Keratinocyte (primary cell): ENCODE results near the gene PHKA2. TPM values are rescaled to one million over a fixed set of nuclear protein-coding genes. Genes with fewer than 3 reads are reported as not detected.
A peak's percentile ranks its signal among the peaks of the same experiment; 100 is the strongest.

Experiments used
- DNase-seq: peaks from one replicate; pipeline ENCODE4 v3.0.0-alpha.2; 2011; ENCODE audit warnings: low read depth, missing footprints, low spot score
- FAIRE-seq: peaks from 2 replicates; lab custom pipeline; 2011; peaks lifted over from hg19 to GRCh38; lab: Jason Lieb, UNC
- H2AFZ ChIP-seq: 2 replicates; pipeline ENCODE4 v1.6.0; 2012; ENCODE audit warnings: low read length, control low read depth, inconsistent platforms; ENCODE audit not compliant: control insufficient read depth
- H3K27ac ChIP-seq: 2 replicates; pipeline ENCODE4 v1.5.1; 2011; ENCODE audit warnings: low read length; ENCODE audit not compliant: control insufficient read depth, insufficient read depth
- H3K27me3 ChIP-seq: 3 replicates; pipeline ENCODE4 v1.6.0; 2011; ENCODE audit warnings: low read length; ENCODE audit not compliant: control insufficient read depth, insufficient read depth; ENCODE audit errors: extremely low read depth
- H3K36me3 ChIP-seq, 2 experiments: 2 replicates in 1 of 2; 3 replicates in 1 of 2; pipeline ENCODE4 v1.5.1; 2011; ENCODE audit warnings: low read length in 2 of 2, mild to moderate bottlenecking in 1 of 2; ENCODE audit not compliant: control insufficient read depth in 2 of 2, insufficient read depth in 2 of 2; ENCODE audit errors: extremely low read depth in 1 of 2
- H3K4me1 ChIP-seq: 3 replicates; pipeline ENCODE4 v1.5.1; 2011; ENCODE audit warnings: low read length; ENCODE audit not compliant: control insufficient read depth, insufficient read depth; ENCODE audit errors: extremely low read depth
- H3K4me2 ChIP-seq: 3 replicates; pipeline ENCODE4 v1.6.0; 2011; ENCODE audit warnings: low read depth, low read length; ENCODE audit not compliant: control insufficient read depth, insufficient read depth; ENCODE audit errors: extremely low read depth
- H3K4me3 ChIP-seq, 3 experiments: fragments of 200-600 bp in 1 of 3; sonication (generic) in 1 of 3; 2 replicates in 2 of 3; 3 replicates in 1 of 3; pipeline ENCODE4 v1.5.1; 2011 to 2016; ENCODE audit warnings: low read length in 3 of 3, mild to moderate bottlenecking in 3 of 3, control low read depth in 2 of 3, inconsistent platforms in 1 of 3, low read depth in 1 of 3, mixed read lengths in 1 of 3, mixed run types in 1 of 3, moderate library complexity in 1 of 3; ENCODE audit not compliant: control insufficient read depth in 2 of 3, insufficient read depth in 2 of 3; ENCODE audit errors: extremely low read depth in 1 of 3
- H3K79me2 ChIP-seq: 2 replicates; pipeline ENCODE4 v1.6.0; 2012; ENCODE audit warnings: low read length; ENCODE audit not compliant: control insufficient read depth, insufficient read depth
- H3K9ac ChIP-seq: 3 replicates; pipeline ENCODE4 v1.6.0; 2011; ENCODE audit warnings: low read length; ENCODE audit not compliant: control insufficient read depth, insufficient read depth; ENCODE audit errors: extremely low read depth
- H3K9me1 ChIP-seq: 3 replicates; pipeline ENCODE4 v1.6.0; 2011; ENCODE audit warnings: low read length; ENCODE audit not compliant: control insufficient read depth, insufficient read depth; ENCODE audit errors: extremely low read depth
- H3K9me3 ChIP-seq: 2 replicates; pipeline ENCODE4 v1.5.1; 2012; ENCODE audit warnings: low read depth, low read length; ENCODE audit not compliant: control insufficient read depth
- H4K20me1 ChIP-seq: 3 replicates; pipeline ENCODE4 v1.6.0; 2011; ENCODE audit warnings: low read length; ENCODE audit not compliant: control insufficient read depth, insufficient read depth; ENCODE audit errors: extremely low read depth
- EZH2 ChIP-seq: IDR thresholded peaks from one replicate; pipeline ENCODE4 v1.6.1; 2012; ENCODE audit warnings: inconsistent platforms, mild to moderate bottlenecking, low read length, moderate library complexity
- dilution Hi-C: fragments of 300-500 bp; cut with MboI; formaldehyde crosslinking; loops from one replicate; pipeline ENCODE4 v1.7.0; 2020; ENCODE audit warnings: low sequenced_read_pairs; ENCODE audit not compliant: extremely low pct_ligation_motif_present
- polyA plus RNA-seq, 5 experiments: library from polyadenylated mRNA; depleted of rRNA in 3 of 5; stranded (reverse) in 3 of 5; stranded (forward) in 1 of 5; unstranded in 1 of 5; fragments of >200 nt; gene quantifications; 1 replicate in 1 of 5; 2 replicates in 3 of 5; 3 replicates in 1 of 5; pipeline versions ENCODE4 v1.2.1 to v1.2.3, GENCODE V29; 2011 to 2012; ENCODE audit warnings: missing spikeins in 2 of 5, low read depth in 1 of 5, low replicate concordance in 1 of 5
- TF ChIP-seq, protein P1 (sequence below), 3 experiments: IDR thresholded peaks in 1 of 3; conservative IDR thresholded peaks in 1 of 3; optimal IDR thresholded peaks in 1 of 3; 2 replicates in 2 of 3; 3 replicates in 1 of 3; pipeline versions ENCODE3 to v1.5.1; 2011; ENCODE audit warnings: low read length in 3 of 3, mild to moderate bottlenecking in 3 of 3, moderate library complexity in 2 of 3, control low read depth in 1 of 3, inconsistent platforms in 1 of 3; ENCODE audit not compliant: insufficient read depth in 2 of 3; ENCODE audit errors: extremely low read depth in 1 of 3

Gene PHKA2
- polyA plus RNA-seq, 1 donor (not counting 4 experiments of a cell fraction or from before 2014, with no cell fraction given) = 14.1 TPM

GRCh38 chrX:18992829-18993228 is 8.9 kb upstream of the PHKA2 start:
- no peak for DNase-seq
- H4K20me1 ChIP-seq = no peaks in the 10 kb centered on the region
- H3K27me3 ChIP-seq = no peaks in the 10 kb centered on the region
- H3K36me3 ChIP-seq = peaks cover 0 to 1% of the 10 kb centered on the region in 2 experiments
- no peak overlapping the region for H3K4me3 ChIP-seq
- H3K79me2 ChIP-seq = no peaks in the 10 kb centered on the region
- TF ChIP-seq EZH2 = no peak
- TF ChIP-seq, protein P1, sequence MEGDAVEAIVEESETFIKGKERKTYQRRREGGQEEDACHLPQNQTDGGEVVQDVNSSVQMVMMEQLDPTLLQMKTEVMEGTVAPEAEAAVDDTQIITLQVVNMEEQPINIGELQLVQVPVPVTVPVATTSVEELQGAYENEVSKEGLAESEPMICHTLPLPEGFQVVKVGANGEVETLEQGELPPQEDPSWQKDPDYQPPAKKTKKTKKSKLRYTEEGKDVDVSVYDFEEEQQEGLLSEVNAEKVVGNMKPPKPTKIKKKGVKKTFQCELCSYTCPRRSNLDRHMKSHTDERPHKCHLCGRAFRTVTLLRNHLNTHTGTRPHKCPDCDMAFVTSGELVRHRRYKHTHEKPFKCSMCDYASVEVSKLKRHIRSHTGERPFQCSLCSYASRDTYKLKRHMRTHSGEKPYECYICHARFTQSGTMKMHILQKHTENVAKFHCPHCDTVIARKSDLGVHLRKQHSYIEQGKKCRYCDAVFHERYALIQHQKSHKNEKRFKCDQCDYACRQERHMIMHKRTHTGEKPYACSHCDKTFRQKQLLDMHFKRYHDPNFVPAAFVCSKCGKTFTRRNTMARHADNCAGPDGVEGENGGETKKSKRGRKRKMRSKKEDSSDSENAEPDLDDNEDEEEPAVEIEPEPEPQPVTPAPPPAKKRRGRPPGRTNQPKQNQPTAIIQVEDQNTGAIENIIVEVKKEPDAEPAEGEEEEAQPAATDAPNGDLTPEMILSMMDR (optimal IDR thresholded peaks at IDR 0.05 in 1 of 3, IDR thresholded peaks at IDR 0.05 in 1 of 3, conservative IDR thresholded peaks at IDR 0.05 in 1 of 3; ENCODE audit: extremely low read depth in 1 of 3, insufficient read depth in 2 of 3, low read length in 3 of 3) = no peak
- no peaks in the 10 kb centered on the region for H3K9me1 ChIP-seq
- dilution Hi-C loops = no loop called here
- H3K4me1 ChIP-seq = peaks cover 10% of the 10 kb centered on the region
- no peak overlapping the region for H3K9ac ChIP-seq
- FAIRE-seq = no peak
- H3K4me2 ChIP-seq = no peak overlapping the region
- H3K9me3 ChIP-seq = no peaks in the 10 kb centered on the region
- H3K27ac ChIP-seq = no peak overlapping the region
- no peak overlapping the region for H2AFZ ChIP-seq

DNA sequence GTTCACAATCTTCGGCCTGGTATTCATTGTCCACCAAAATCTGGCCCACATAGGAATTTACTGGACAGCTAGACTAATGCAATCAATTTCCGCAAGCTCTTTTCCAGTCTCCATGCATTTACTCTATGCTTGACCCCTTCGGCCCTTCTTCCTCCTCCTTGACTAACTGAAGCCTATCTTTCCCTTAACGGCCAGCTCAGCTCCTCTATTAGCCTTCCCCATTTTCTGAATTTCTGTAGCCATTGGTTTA is 1.2 kb upstream of the PHKA2 start:
- DNase-seq (no peak), FAIRE-seq (no peak)
- H3K27me3 ChIP-seq = no peaks in the 10 kb centered on the region
- H3K9me1 ChIP-seq = no peaks in the 10 kb centered on the region
- peak overlapping the region; percentile 65 to 85 (median 75) for H3K4me3 ChIP-seq
- H4K20me1 ChIP-seq = no peaks in the 10 kb centered on the region
- no peaks in the 10 kb centered on the region for H3K9me3 ChIP-seq
- dilution Hi-C loops = no loop called here
- TF ChIP-seq, protein P1 (optimal IDR thresholded peaks at IDR 0.05 in 1 of 3, IDR thresholded peaks at IDR 0.05 in 1 of 3, conservative IDR thresholded peaks at IDR 0.05 in 1 of 3; ENCODE audit: extremely low read depth in 1 of 3, insufficient read depth in 2 of 3, low read length in 3 of 3) = no peak
- TF ChIP-seq EZH2 = no peak
- peak overlapping the region; percentile 90 for H3K4me2 ChIP-seq
- peak overlapping the region; percentile 79 for H3K9ac ChIP-seq
- H3K36me3 ChIP-seq = no peaks in the 10 kb centered on the region
- H3K79me2 ChIP-seq = peaks cover 18% of the 10 kb centered on the region
- peak overlapping the region; percentile 77 for H2AFZ ChIP-seq
- H3K27ac ChIP-seq = peak overlapping the region; percentile 77
- peaks cover 6% of the 10 kb centered on the region for H3K4me1 ChIP-seq
